Measurements from ENCODE around the gene MYRFL. TPM values are rescaled to one million over a fixed set of nuclear protein-coding genes. Genes with fewer than 3 reads are reported as not detected.

Gene MYRFL
- total RNA-seq, 4 donors from 2014 or later: not detected

DNA sequence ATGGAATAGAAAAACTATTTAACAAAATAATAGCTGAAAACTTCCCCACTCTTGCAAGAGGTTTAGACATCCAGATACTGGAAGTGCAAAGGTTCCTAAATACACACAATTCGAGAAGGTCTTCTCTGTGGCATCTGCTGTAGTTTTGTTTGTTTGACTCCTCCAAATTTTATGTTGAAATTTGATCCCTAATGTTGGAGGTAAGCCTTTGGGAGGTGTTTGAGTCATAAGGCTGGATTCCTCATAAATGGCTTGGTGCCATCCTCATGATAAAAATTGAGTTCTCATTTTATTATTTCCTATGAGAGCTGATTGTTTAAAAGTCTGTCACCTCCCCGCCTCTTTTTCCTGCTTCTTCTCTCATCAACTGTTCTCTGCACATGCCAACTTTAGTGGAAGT is 182.7 kb downstream of the MYRFL start:
- 46 to 55% methylated on average over 2 of the region's 2 CpGs for WGBS, 2 donors (ENCODE audit: low coverage in 1 of 2)
- no peak overlapping the region for H3K27ac ChIP-seq

More for the DNA sequence above, 182.7 kb downstream of the MYRFL start:
- Histone ChIP-seq H3K27me3 (no peaks in the 10 kb centered on the region), H3K36me3 (no peaks in the 10 kb centered on the region), H3K4me1 (peaks cover 0 to 6% (median 0%) of the 10 kb centered on the region in 3 donors), H3K4me3 (no peak overlapping the region), H3K9me3 (peaks cover 0 to 55% (median 0%) of the 10 kb centered on the region in 3 donors)
- TF ChIP-seq, protein P1, sequence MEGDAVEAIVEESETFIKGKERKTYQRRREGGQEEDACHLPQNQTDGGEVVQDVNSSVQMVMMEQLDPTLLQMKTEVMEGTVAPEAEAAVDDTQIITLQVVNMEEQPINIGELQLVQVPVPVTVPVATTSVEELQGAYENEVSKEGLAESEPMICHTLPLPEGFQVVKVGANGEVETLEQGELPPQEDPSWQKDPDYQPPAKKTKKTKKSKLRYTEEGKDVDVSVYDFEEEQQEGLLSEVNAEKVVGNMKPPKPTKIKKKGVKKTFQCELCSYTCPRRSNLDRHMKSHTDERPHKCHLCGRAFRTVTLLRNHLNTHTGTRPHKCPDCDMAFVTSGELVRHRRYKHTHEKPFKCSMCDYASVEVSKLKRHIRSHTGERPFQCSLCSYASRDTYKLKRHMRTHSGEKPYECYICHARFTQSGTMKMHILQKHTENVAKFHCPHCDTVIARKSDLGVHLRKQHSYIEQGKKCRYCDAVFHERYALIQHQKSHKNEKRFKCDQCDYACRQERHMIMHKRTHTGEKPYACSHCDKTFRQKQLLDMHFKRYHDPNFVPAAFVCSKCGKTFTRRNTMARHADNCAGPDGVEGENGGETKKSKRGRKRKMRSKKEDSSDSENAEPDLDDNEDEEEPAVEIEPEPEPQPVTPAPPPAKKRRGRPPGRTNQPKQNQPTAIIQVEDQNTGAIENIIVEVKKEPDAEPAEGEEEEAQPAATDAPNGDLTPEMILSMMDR (IDR thresholded peaks at IDR 0.05): no peak
- TF ChIP-seq POLR2A (IDR thresholded peaks at IDR 0.05): no peak
- TF ChIP-seq EP300 (IDR thresholded peaks at IDR 0.05): no peak
- TF ChIP-seq POLR2AphosphoS5 (IDR thresholded peaks at IDR 0.05): no peak
- ATAC-seq: no peak

Other genes starting within 250 kb of the MYRFL start
- gene CCT2, start 239.8 kb upstream of the MYRFL start, total RNA-seq: 100 to 1,000 TPM in 3 of 4 donors, 10 to 100 TPM in 1; 95.4 to 125 (median 110) TPM
- not detected for gene LRRC10, start 214.3 kb upstream of the MYRFL start, total RNA-seq
- under 1 TPM in 1 of 4 donors, not detected in 3; 0.23 TPM for gene BEST3, start 125.9 kb upstream of the MYRFL start, total RNA-seq
- 10 to 100 TPM in 3 of 4 donors, 1 to 10 TPM in 1; 5.7 to 38.2 (median 12.7) TPM for gene RAB3IP, start 86.4 kb upstream of the MYRFL start, total RNA-seq

Measured in gastroesophageal sphincter (tissue), 4 donors.